Dendritic cell treated with granulocyte-macrophage colony-stimulating factor and Interleukin-4, amounts not matched to agents 40 ng/mL and 50 ng/mL, for 4 days (primary cell): ENCODE measurements around the gene PRDM11.

Experiments
- H3K27ac Mint-ChIP-seq: one replicate; pipeline ENCODE4 v1.8.0; 2022; ENCODE audit warnings: mild to moderate bottlenecking, mixed read lengths
- H3K27me3 Mint-ChIP-seq: one replicate; pipeline ENCODE4 v1.8.0; 2022; ENCODE audit warnings: mild to moderate bottlenecking, mixed read lengths
- H3K36me3 Mint-ChIP-seq: one replicate; pipeline ENCODE4 v1.8.0; 2022; ENCODE audit warnings: low read depth, mixed read lengths
- H3K4me1 Mint-ChIP-seq: one replicate; pipeline ENCODE4 v1.8.0; 2022; ENCODE audit warnings: low read depth, mixed read lengths
- H3K4me3 Mint-ChIP-seq: one replicate; pipeline ENCODE4 v1.8.0; 2022; ENCODE audit warnings: mild to moderate bottlenecking, moderate library complexity, mixed read lengths
- H3K9me3 Mint-ChIP-seq: one replicate; pipeline ENCODE4 v1.8.0; 2022; ENCODE audit warnings: mixed read lengths
- intact Hi-C: fragments of 100-400 bp; cut with micrococcal nuclease; formaldehyde crosslinking; loops from one replicate; pipeline ENCODE4 v1.15.0; 2022

Gene PRDM11

GRCh38 chr11:45209891-45210699 lies 63.7 kb downstream of the PRDM11 start:
- peaks cover 19% of the 10 kb centered on the region for H3K36me3 Mint-ChIP-seq
- H3K4me3 Mint-ChIP-seq = no peak overlapping the region
- H3K4me1 Mint-ChIP-seq = peaks cover 16% of the 10 kb centered on the region
- peak overlapping the region; percentile 23 for H3K27ac Mint-ChIP-seq
- peaks cover 4% of the 10 kb centered on the region for H3K27me3 Mint-ChIP-seq
- H3K9me3 Mint-ChIP-seq = no peaks in the 10 kb centered on the region
- intact Hi-C loops = no loop called here

GRCh38 chr11:45210846-45211245 lies 64.4 kb downstream of the PRDM11 start:
- Mint-ChIP-seq H3K27ac (no peak overlapping the region), H3K4me1 (peaks cover 21% of the 10 kb centered on the region), H3K36me3 (peaks cover 19% of the 10 kb centered on the region), H3K4me3 (no peak overlapping the region), H3K9me3 (no peaks in the 10 kb centered on the region), H3K27me3 (peaks cover 4% of the 10 kb centered on the region)
- intact Hi-C loops = no loop called here

- peaks cover 4% of the 10 kb centered on the region for H3K27me3 Mint-ChIP-seq
- intact Hi-C loops = no loop called here
- H3K36me3 Mint-ChIP-seq = peaks cover 19% of the 10 kb centered on the region
- peaks cover 21% of the 10 kb centered on the region for H3K4me1 Mint-ChIP-seq
- H3K4me3 Mint-ChIP-seq = no peak overlapping the region
- no peaks in the 10 kb centered on the region for H3K9me3 Mint-ChIP-seq
- H3K27ac Mint-ChIP-seq = no peak overlapping the region
Observed at GRCh38 chr11:45211732-45212131, 65.3 kb downstream of the PRDM11 start.

GRCh38 chr11:45212566-45213315 lies 66.3 kb downstream of the PRDM11 start:
- no peak overlapping the region for H3K27ac Mint-ChIP-seq
- intact Hi-C loops = no loop called here
- peaks cover 19% of the 10 kb centered on the region for H3K36me3 Mint-ChIP-seq
- no peak overlapping the region for H3K4me3 Mint-ChIP-seq
- peaks cover 4% of the 10 kb centered on the region for H3K27me3 Mint-ChIP-seq
- peaks cover 21% of the 10 kb centered on the region for H3K4me1 Mint-ChIP-seq
- no peaks in the 10 kb centered on the region for H3K9me3 Mint-ChIP-seq

GRCh38 chr11:45213316-45213665 lies 66.9 kb downstream of the PRDM11 start:
- Mint-ChIP-seq H3K27me3 (peaks cover 4% of the 10 kb centered on the region), H3K9me3 (no peaks in the 10 kb centered on the region), H3K36me3 (peaks cover 19% of the 10 kb centered on the region), H3K4me1 (peaks cover 21% of the 10 kb centered on the region), H3K27ac (no peak overlapping the region), H3K4me3 (no peak overlapping the region)
- intact Hi-C loops = no loop called here

GRCh38 chr11:45213717-45214116 lies 67.3 kb downstream of the PRDM11 start:
- Mint-ChIP-seq H3K36me3 (peaks cover 19% of the 10 kb centered on the region), H3K4me3 (no peak overlapping the region), H3K4me1 (peaks cover 21% of the 10 kb centered on the region), H3K9me3 (no peaks in the 10 kb centered on the region), H3K27me3 (peaks cover 4% of the 10 kb centered on the region), H3K27ac (no peak overlapping the region)
- intact Hi-C loops = no loop called here

- Mint-ChIP-seq H3K27me3 (peaks cover 2% of the 10 kb centered on the region), H3K9me3 (no peaks in the 10 kb centered on the region), H3K27ac (no peak overlapping the region), H3K4me3 (no peak overlapping the region), H3K36me3 (peaks cover 13% of the 10 kb centered on the region), H3K4me1 (peaks cover 9% of the 10 kb centered on the region)
- intact Hi-C loops = no loop called here
Observed at GRCh38 chr11:45215098-45215865, 68.8 kb downstream of the PRDM11 start.

- H3K27me3 Mint-ChIP-seq = no peaks in the 10 kb centered on the region
- intact Hi-C loops = no loop called here
- no peak overlapping the region for H3K4me3 Mint-ChIP-seq
- peaks cover 13% of the 10 kb centered on the region for H3K36me3 Mint-ChIP-seq
- no peak overlapping the region for H3K27ac Mint-ChIP-seq
- peaks cover 6% of the 10 kb centered on the region for H3K4me1 Mint-ChIP-seq
- no peaks in the 10 kb centered on the region for H3K9me3 Mint-ChIP-seq
Observed at GRCh38 chr11:45216031-45216430, 69.6 kb downstream of the PRDM11 start.

GRCh38 chr11:45216901-45217300 lies 70.5 kb downstream of the PRDM11 start:
- Mint-ChIP-seq H3K36me3 (peaks cover 13% of the 10 kb centered on the region), H3K27me3 (no peaks in the 10 kb centered on the region), H3K4me3 (no peak overlapping the region), H3K9me3 (no peaks in the 10 kb centered on the region), H3K27ac (no peak overlapping the region), H3K4me1 (peaks cover 6% of the 10 kb centered on the region)
- intact Hi-C loops = no loop called here

GRCh38 chr11:45217991-45218390 lies 71.6 kb downstream of the PRDM11 start:
- H3K4me3 Mint-ChIP-seq = no peak overlapping the region
- no peaks in the 10 kb centered on the region for H3K9me3 Mint-ChIP-seq
- peaks cover 6% of the 10 kb centered on the region for H3K4me1 Mint-ChIP-seq
- intact Hi-C loops = no loop called here
- H3K36me3 Mint-ChIP-seq = peaks cover 6% of the 10 kb centered on the region
- H3K27ac Mint-ChIP-seq = no peak overlapping the region
- H3K27me3 Mint-ChIP-seq = no peaks in the 10 kb centered on the region

- Mint-ChIP-seq H3K4me3 (no peak overlapping the region), H3K9me3 (no peaks in the 10 kb centered on the region), H3K4me1 (peaks cover 6% of the 10 kb centered on the region), H3K36me3 (no peaks in the 10 kb centered on the region), H3K27ac (no peak overlapping the region), H3K27me3 (no peaks in the 10 kb centered on the region)
- intact Hi-C loops = no loop called here
Observed at GRCh38 chr11:45218705-45219104, 72.3 kb downstream of the PRDM11 start.

GRCh38 chr11:45219411-45219810 lies 73.0 kb downstream of the PRDM11 start:
- H3K4me3 Mint-ChIP-seq = no peak overlapping the region

GRCh38 chr11:45223496-45223895 lies 77.1 kb downstream of the PRDM11 start:
- H3K9me3 Mint-ChIP-seq = no peaks in the 10 kb centered on the region
- H3K27me3 Mint-ChIP-seq = no peaks in the 10 kb centered on the region
- intact Hi-C loops = no loop called here
- H3K4me3 Mint-ChIP-seq = no peak overlapping the region
- peaks cover 16% of the 10 kb centered on the region for H3K36me3 Mint-ChIP-seq
- H3K27ac Mint-ChIP-seq = no peak overlapping the region
- no peaks in the 10 kb centered on the region for H3K4me1 Mint-ChIP-seq

More at GRCh38 chr11:45219411-45219810, 73.0 kb downstream of the PRDM11 start:
- Mint-ChIP-seq H3K36me3 (no peaks in the 10 kb centered on the region), H3K27me3 (no peaks in the 10 kb centered on the region), H3K27ac (no peak overlapping the region), H3K9me3 (no peaks in the 10 kb centered on the region), H3K4me1 (peaks cover 6% of the 10 kb centered on the region)
- intact Hi-C loops = no loop called here

- H3K36me3 Mint-ChIP-seq = peaks cover 16% of the 10 kb centered on the region
- intact Hi-C loops = no loop called here
- H3K27ac Mint-ChIP-seq = no peak overlapping the region
- H3K27me3 Mint-ChIP-seq = no peaks in the 10 kb centered on the region
- no peak overlapping the region for H3K4me3 Mint-ChIP-seq
- H3K4me1 Mint-ChIP-seq = no peaks in the 10 kb centered on the region
- H3K9me3 Mint-ChIP-seq = no peaks in the 10 kb centered on the region
Observed at GRCh38 chr11:45224766-45225165, 78.3 kb downstream of the PRDM11 start.
